BLaER1 (cell line): ENCODE results near the gene BTD.
"Not testable (repeated sequence)": the region's sequence is repeated elsewhere in the genome, so short reads cannot be mapped to it uniquely, and the experiment has no call there.

Experiments used
- H3K27ac ChIP-seq: shearing (Covaris generic); formaldehyde crosslinking; 2 replicates; pipeline ENCODE4 v1.8.1; 2022
- H3K27me3 ChIP-seq: shearing (Covaris generic); formaldehyde crosslinking; 2 replicates; pipeline ENCODE4 v1.8.1; 2022
- H3K36me3 ChIP-seq: shearing (Covaris generic); formaldehyde crosslinking; 2 replicates; pipeline ENCODE4 v1.8.1; 2022
- H3K4me1 ChIP-seq: shearing (Covaris generic); formaldehyde crosslinking; 2 replicates; pipeline ENCODE4 v1.8.1; 2022
- H3K4me2 ChIP-seq: shearing (Covaris generic); formaldehyde crosslinking; 2 replicates; pipeline ENCODE4 v1.8.1; 2022
- H3K4me3 ChIP-seq: shearing (Covaris generic); formaldehyde crosslinking; 2 replicates; pipeline ENCODE4 v1.8.1; 2022
- H3K9ac ChIP-seq: shearing (Covaris generic); formaldehyde crosslinking; 2 replicates; pipeline ENCODE4 v1.8.1; 2022
- H3K9me3 ChIP-seq: shearing (Covaris generic); formaldehyde crosslinking; 2 replicates; pipeline ENCODE4 v1.8.1; 2022
- H4K20me1 ChIP-seq: shearing (Covaris generic); formaldehyde crosslinking; 2 replicates; pipeline ENCODE4 v1.8.1; 2022
- Cebpa-rat ChIP-seq: shearing (Covaris generic); IDR thresholded peaks from 2 replicates; pipeline ENCODE4 v1.8.1; 2022

BTD gene

GRCh38 chr3:15601046-15601398 lies 523 bp upstream of the BTD start:
- peak overlapping the region; percentile 87 for H3K4me2 ChIP-seq
- peak overlapping the region; percentile 83 for H3K27ac ChIP-seq
- peaks cover 36% of the 10 kb centered on the region for H3K36me3 ChIP-seq
- H3K4me1 ChIP-seq: peaks cover 24% of the 10 kb centered on the region
- peaks cover 24% of the 10 kb centered on the region; the same call in 1 of the 2 replicates for H4K20me1 ChIP-seq
- TF ChIP-seq Cebpa-rat: no peak
- H3K27me3 ChIP-seq: no peaks in the 10 kb centered on the region
- peak overlapping the region; percentile 86 for H3K4me3 ChIP-seq
- H3K9me3 ChIP-seq: peaks cover 18% of the 10 kb centered on the region
- H3K9ac ChIP-seq: peak overlapping the region; percentile 89

- H3K27ac ChIP-seq: peak overlapping the region; percentile 82
Observed at GRCh38 chr3:15602146-15602536, 596 bp downstream of the BTD start.

DNA sequence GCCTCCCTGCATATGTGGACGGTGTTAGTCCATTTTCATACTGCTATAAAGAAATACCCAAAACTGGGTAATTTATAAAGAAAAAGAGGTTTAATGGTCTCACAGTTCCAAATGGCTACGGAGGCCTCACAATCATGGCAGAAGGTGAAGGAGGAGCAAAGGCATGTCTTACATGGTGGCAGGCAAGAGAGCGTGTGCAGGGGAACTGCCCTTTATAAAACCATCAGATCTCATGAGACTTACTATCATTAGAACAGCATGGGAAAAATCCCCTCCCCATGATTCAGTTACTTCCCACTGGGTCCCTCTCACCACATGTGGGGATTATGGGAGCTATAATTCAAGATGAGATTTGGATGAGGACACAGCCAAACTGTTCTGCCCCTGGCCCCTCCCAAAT lies 1.3 kb downstream of the BTD start:
- H3K27me3 ChIP-seq, H3K9ac ChIP-seq, H3K27ac ChIP-seq: not testable (repeated sequence)
- H3K4me3 ChIP-seq: peak overlapping the region; percentile 86
- peaks cover 24% of the 10 kb centered on the region; the same call in 1 of the 2 replicates for H4K20me1 ChIP-seq
- peaks cover 24% of the 10 kb centered on the region for H3K4me1 ChIP-seq
- peak overlapping the region; percentile 88 for H3K4me2 ChIP-seq
- peaks cover 18% of the 10 kb centered on the region for H3K9me3 ChIP-seq
- peaks cover 25% of the 10 kb centered on the region for H3K36me3 ChIP-seq

More at GRCh38 chr3:15602146-15602536, 596 bp downstream of the BTD start:
- TF ChIP-seq Cebpa-rat: no peak
- H3K27me3 ChIP-seq: no peaks in the 10 kb centered on the region
- H3K4me2 ChIP-seq: peak overlapping the region; percentile 88
- H3K36me3 ChIP-seq: peaks cover 32% of the 10 kb centered on the region
- H3K9me3 ChIP-seq: peaks cover 18% of the 10 kb centered on the region
- peaks cover 24% of the 10 kb centered on the region; the same call in 1 of the 2 replicates for H4K20me1 ChIP-seq
- H3K9ac ChIP-seq: peak overlapping the region; percentile 87
- H3K4me1 ChIP-seq: peaks cover 24% of the 10 kb centered on the region
- H3K4me3 ChIP-seq: peak overlapping the region; percentile 86

- not testable (repeated sequence) for H3K4me3 ChIP-seq, H3K27ac ChIP-seq, H3K9ac ChIP-seq, H3K36me3 ChIP-seq, H3K27me3 ChIP-seq, H3K4me2 ChIP-seq
- Histone ChIP-seq H4K20me1 (peaks cover 13% of the 10 kb centered on the region; the same call in 1 of the 2 replicates), H3K4me1 (peaks cover 22% of the 10 kb centered on the region), H3K9me3 (peaks cover 18% of the 10 kb centered on the region)
Observed at GRCh38 chr3:15604584-15604983, 3.0 kb downstream of the BTD start.

GRCh38 chr3:15606434-15606891 lies 4.9 kb downstream of the BTD start:
- H3K4me3 ChIP-seq: no peak overlapping the region
- H3K36me3 ChIP-seq: no peaks in the 10 kb centered on the region
- H3K9ac ChIP-seq: no peak overlapping the region
- peaks cover 18% of the 10 kb centered on the region for H3K9me3 ChIP-seq
- no peak overlapping the region for H3K27ac ChIP-seq
- TF ChIP-seq Cebpa-rat: no peak
- H3K4me1 ChIP-seq: peaks cover 9% of the 10 kb centered on the region; the same call in 1 of the 2 replicates
- H3K27me3 ChIP-seq: no peaks in the 10 kb centered on the region
- no peaks in the 10 kb centered on the region for H4K20me1 ChIP-seq
- H3K4me2 ChIP-seq: no peak overlapping the region

- no peaks in the 10 kb centered on the region for H3K36me3 ChIP-seq
- H4K20me1 ChIP-seq: no peaks in the 10 kb centered on the region
- no peaks in the 10 kb centered on the region for H3K9me3 ChIP-seq
- H3K4me2 ChIP-seq: no peak overlapping the region
- no peaks in the 10 kb centered on the region for H3K27me3 ChIP-seq
- no peak overlapping the region for H3K4me3 ChIP-seq
- no peak overlapping the region for H3K27ac ChIP-seq
- no peak overlapping the region for H3K9ac ChIP-seq
- TF ChIP-seq Cebpa-rat: no peak
- no peaks in the 10 kb centered on the region for H3K4me1 ChIP-seq
Observed at GRCh38 chr3:15610082-15610759, 8.7 kb downstream of the BTD start.

- no peak overlapping the region for H3K9ac ChIP-seq
- H3K9me3 ChIP-seq: no peaks in the 10 kb centered on the region
- no peak for TF ChIP-seq Cebpa-rat
- H3K4me3 ChIP-seq: no peak overlapping the region
- no peaks in the 10 kb centered on the region for H4K20me1 ChIP-seq
- H3K36me3 ChIP-seq: no peaks in the 10 kb centered on the region
- no peak overlapping the region for H3K4me2 ChIP-seq
- H3K27me3 ChIP-seq: no peaks in the 10 kb centered on the region
- H3K4me1 ChIP-seq: no peaks in the 10 kb centered on the region
- no peak overlapping the region for H3K27ac ChIP-seq
Observed at GRCh38 chr3:15611018-15611417, 9.5 kb downstream of the BTD start.

DNA sequence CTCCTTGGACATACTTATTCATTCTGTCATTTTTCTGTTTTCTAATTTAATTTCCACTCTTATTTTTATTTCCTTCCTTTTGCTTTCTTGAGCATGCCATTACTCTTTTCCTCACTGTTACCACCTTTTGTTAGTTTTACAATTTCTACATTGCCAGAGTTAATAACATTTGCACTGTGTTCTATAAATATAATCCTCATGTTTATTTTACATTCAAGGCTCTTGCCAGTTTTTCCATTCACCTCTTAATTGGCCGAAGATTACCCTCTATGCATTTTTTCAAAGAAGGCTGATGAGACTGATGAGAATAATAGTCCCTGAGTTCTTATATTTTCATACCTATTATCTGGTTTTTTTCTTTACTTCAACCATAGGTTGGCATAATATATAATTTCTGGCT lies 10.5 kb downstream of the BTD start:
- Histone ChIP-seq H3K4me3 (no peak overlapping the region), H4K20me1 (no peaks in the 10 kb centered on the region), H3K4me2 (no peak overlapping the region), H3K27ac (no peak overlapping the region), H3K9ac (no peak overlapping the region), H3K4me1 (no peaks in the 10 kb centered on the region), H3K9me3 (no peaks in the 10 kb centered on the region), H3K36me3 (no peaks in the 10 kb centered on the region), H3K27me3 (no peaks in the 10 kb centered on the region)
- TF ChIP-seq Cebpa-rat: no peak

DNA sequence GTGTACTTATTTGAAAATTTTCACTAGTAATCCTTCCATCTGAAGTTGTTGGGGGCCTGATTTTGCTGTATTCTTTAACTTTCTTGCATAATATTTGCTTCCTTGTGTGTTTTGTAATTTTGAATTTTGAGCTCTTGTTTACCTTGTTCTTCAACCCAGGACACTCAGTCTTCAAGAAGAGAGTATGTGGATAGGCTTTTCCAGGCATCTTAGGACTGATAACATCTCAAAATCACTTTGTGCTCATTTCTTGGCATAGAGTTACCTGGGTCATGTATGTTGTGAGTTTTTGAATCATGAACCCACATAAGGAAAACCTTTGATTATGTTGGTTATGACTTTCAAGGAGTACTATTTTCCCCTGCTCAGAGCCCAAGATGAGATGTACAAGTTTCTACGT lies 13.4 kb downstream of the BTD start:
- H3K36me3 ChIP-seq: no peaks in the 10 kb centered on the region
- no peak for TF ChIP-seq Cebpa-rat
- H3K9ac ChIP-seq: no peak overlapping the region
- H3K4me3 ChIP-seq: no peak overlapping the region
- no peaks in the 10 kb centered on the region for H4K20me1 ChIP-seq
- H3K4me1 ChIP-seq: no peaks in the 10 kb centered on the region
- no peaks in the 10 kb centered on the region for H3K27me3 ChIP-seq
- no peak overlapping the region for H3K4me2 ChIP-seq
- no peak overlapping the region for H3K27ac ChIP-seq
- H3K9me3 ChIP-seq: peaks cover 17% of the 10 kb centered on the region

- Histone ChIP-seq H3K4me1 (no peaks in the 10 kb centered on the region), H3K36me3 (no peaks in the 10 kb centered on the region), H3K4me2 (no peak overlapping the region), H3K9ac (no peak overlapping the region), H3K4me3 (no peak overlapping the region), H3K9me3 (peaks cover 28% of the 10 kb centered on the region), H3K27me3 (no peaks in the 10 kb centered on the region), H3K27ac (no peak overlapping the region), H4K20me1 (no peaks in the 10 kb centered on the region)
- no peak for TF ChIP-seq Cebpa-rat
Observed at GRCh38 chr3:15616053-15616452, 14.5 kb downstream of the BTD start.

DNA sequence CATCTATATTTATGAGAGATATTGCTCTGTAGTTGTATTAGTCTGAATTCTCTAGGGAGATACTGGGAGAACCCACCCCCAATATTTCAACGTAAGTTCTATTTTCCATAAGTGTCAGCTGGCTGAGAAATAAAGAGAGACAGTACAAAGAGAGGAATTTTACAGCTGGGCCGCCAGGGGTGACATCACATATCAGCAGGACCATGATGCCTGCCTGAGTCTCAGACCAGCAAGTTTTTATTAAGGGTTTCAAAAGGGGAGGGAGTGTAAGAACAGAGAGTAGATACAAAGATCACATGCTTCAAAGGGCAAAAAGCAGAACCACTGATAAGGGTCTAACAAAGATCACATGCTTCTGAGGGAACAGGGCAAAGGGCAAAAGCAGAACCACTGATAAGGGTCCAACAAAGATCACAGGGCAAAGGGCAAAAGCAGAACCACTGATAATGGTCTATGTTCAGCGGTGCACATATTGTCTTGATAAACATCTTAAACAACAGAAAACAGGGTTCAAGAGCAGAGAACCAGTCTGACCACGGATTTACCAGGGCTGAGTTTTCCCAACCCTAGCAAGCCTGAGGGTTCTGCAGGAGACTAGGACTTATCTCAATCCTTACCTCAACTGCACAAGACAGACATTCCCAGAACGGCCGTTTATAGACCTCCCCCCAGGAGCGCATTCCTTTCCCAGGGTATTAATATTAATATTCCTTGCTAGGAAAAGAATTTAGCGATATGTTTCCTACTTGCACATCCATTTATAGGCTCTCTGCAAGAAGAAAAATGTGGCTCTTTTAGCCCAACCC lies 18.3 kb downstream of the BTD start:
- peaks cover 48% of the 10 kb centered on the region for H3K9me3 ChIP-seq
- not testable (repeated sequence) for H3K36me3 ChIP-seq, H3K9ac ChIP-seq, H3K4me1 ChIP-seq, H4K20me1 ChIP-seq, H3K4me3 ChIP-seq, H3K27me3 ChIP-seq, H3K4me2 ChIP-seq, H3K27ac ChIP-seq
